Upper lobe of left lung (tissue), 6 donors: ENCODE data around the gene GOLGA3. TPM values are rescaled to one million over a fixed set of nuclear protein-coding genes. Genes with fewer than 3 reads are reported as not detected.
A peak's percentile ranks its signal among the peaks of the same experiment; 100 is the strongest.
"Not testable (repeated sequence)": the region's sequence is repeated elsewhere in the genome, so short reads cannot be mapped to it uniquely, and the experiment has no call there.

ENCODE experiments used
- ATAC-seq, 2 donors: fragments of 200-7000 bp; cut with Tn5 transposase; one replicate each; pipeline ENCODE4 v1.9.1; 2022; ENCODE audit warnings: mild to moderate bottlenecking in 2 of 2, moderate library complexity in 2 of 2; ENCODE audit not compliant: low FRiP score in 2 of 2
- DNase-seq, 2 donors: peaks; one replicate each; pipeline ENCODE4 v3.0.0-alpha.2; 2019 to 2020
- H3K27ac ChIP-seq, 4 donors: fragments of 200-600 bp; sonication (generic); one replicate each; pipeline ENCODE4 v1.5.1; 2016 to 2019
- H3K27me3 ChIP-seq, 4 donors: fragments of 200-600 bp; sonication (generic); one replicate each; pipeline ENCODE4 v1.5.1; 2017 to 2019
- H3K36me3 ChIP-seq, 4 donors: fragments of 200-600 bp; sonication (generic); one replicate each; pipeline ENCODE4 v1.5.1; 2016 to 2019
- H3K4me1 ChIP-seq, 4 donors: fragments of 200-600 bp; sonication (generic); one replicate each; pipeline ENCODE4 v1.5.1; 2018 to 2019
- H3K4me3 ChIP-seq, 4 donors: fragments of 200-600 bp; sonication (generic); one replicate each; pipeline ENCODE4 v1.5.1; 2017 to 2019; ENCODE audit warnings: mild to moderate bottlenecking in 2 of 4, moderate library complexity in 1 of 4
- H3K9me3 ChIP-seq, 4 donors: fragments of 200-600 bp; sonication (generic); one replicate each; pipeline ENCODE4 v1.5.1; 2018 to 2019
- EP300 ChIP-seq, 4 donors: sonication (generic); formaldehyde crosslinking; IDR thresholded peaks; one replicate each; pipeline ENCODE4 v1.5.1; 2017; ENCODE audit warnings: antibody characterized with exemption in 4 of 4, control low read depth in 2 of 4
- POLR2A ChIP-seq, 4 donors: fragments of 450-650 bp; IDR thresholded peaks; one replicate each; pipeline ENCODE4 v1.5.1; 2016 to 2017; ENCODE audit warnings: antibody characterized with exemption in 4 of 4, mild to moderate bottlenecking in 2 of 4
- POLR2AphosphoS5 ChIP-seq, 2 donors: sonication (generic); formaldehyde crosslinking; IDR thresholded peaks; one replicate each; pipeline ENCODE4 v1.5.1; 2017; ENCODE audit warnings: antibody characterized with exemption in 2 of 2
- WGBS, 2 donors: methylation state at CpG; one replicate each; pipeline ENCODE4 v1.1.5; 2017 to 2018; 5-methylcytosine and 5-hydroxymethylcytosine counted together
- total RNA-seq, 6 donors: library from RNA; depleted of rRNA in 4 of 6; stranded (reverse); fragments of >200 nt in 4 of 6; gene quantifications; one replicate each; pipeline versions ENCODE4 v1.1.0 to v1.2.1, GENCODE V29; 2016 to 2021
- TF ChIP-seq, protein P1 (sequence below), 6 experiments: fragments of 450-650 bp in 4 of 6; fragments of 200-600 bp in 2 of 6; sonication (generic) in 2 of 6; IDR thresholded peaks; one replicate each; pipeline ENCODE4 v1.5.1; 2016 to 2019; ENCODE audit warnings: antibody characterized with exemption in 6 of 6
- donor health status: DM: no; HTN: no; CAD: no; lungs with moderate emphysema.
- donor health status: DM: no; HTN: yes; CAD: no; lungs with severe emphysema.

The GOLGA3 gene
- total RNA-seq, 6 donors from 2014 or later, result 53.8 to 116 (median 77.9) TPM

DNA sequence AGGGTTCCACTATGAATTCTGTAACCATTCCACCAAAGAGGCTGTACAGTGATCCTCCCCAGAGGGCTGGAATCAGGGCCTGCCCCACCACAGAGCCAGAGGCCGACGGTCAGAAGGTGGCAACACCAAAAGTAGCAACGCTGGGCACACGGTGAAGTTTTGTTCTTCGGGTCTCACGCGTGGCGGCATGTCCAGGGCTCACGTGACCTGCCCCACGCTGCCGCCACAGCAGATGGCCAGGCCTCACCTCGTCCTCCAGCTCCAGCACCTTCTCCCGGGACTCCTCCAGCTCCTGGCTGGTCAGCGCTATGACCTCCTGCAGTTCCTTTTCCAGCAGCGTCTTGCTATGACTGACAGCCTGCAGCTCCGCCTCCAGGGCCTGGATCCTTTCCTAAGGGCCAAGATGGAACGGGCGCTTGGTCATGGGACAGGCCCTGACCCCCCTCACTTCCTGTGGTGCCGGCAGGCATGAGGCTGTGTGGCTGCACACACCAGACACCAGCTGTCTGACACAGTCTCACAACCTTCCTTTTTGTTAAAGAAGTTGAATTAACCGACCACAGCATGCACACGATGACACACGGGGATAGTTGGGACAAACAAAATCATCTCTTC, 44.6 kb downstream of the GOLGA3 start:
- H3K36me3 ChIP-seq, result peaks cover 30 to 97% (median 79%) of the 10 kb centered on the region in 4 donors
- peak in 1 of 2 donors; percentile 30 for ATAC-seq

DNA sequence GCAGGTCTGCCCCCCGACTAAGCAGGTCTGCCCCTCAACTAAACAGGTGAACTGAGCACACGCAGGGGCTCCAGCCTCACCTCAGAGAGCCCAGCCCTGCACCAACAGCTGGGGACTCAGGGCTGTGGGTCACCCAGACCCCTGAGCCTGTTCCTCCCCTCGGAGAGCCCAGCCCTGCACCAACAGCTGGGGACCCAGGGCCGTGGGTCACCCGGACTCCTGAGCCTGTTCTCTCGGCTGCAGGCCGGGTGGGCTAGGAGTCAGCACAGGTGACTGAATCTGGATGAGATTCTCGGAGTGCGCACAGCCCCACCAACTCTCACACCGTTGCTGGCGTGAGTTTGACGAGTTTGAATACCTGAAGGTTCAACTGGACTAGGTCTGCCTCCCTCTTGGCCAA, 46.7 kb downstream of the GOLGA3 start:
- Histone ChIP-seq H3K36me3 (peaks cover 36 to 100% (median 82%) of the 10 kb centered on the region in 4 donors), H3K27ac (no peak overlapping the region), H3K4me3 (no peak overlapping the region), H3K27me3 (no peaks in the 10 kb centered on the region), H3K4me1 (no peaks in the 10 kb centered on the region), H3K9me3 (no peaks in the 10 kb centered on the region)
- 93 to 100% methylated on average over 1 to 12 of the region's 12 CpGs for WGBS, 2 donors
- DNase-seq (no peak), ATAC-seq (no peak)
- TF ChIP-seq, protein P1, sequence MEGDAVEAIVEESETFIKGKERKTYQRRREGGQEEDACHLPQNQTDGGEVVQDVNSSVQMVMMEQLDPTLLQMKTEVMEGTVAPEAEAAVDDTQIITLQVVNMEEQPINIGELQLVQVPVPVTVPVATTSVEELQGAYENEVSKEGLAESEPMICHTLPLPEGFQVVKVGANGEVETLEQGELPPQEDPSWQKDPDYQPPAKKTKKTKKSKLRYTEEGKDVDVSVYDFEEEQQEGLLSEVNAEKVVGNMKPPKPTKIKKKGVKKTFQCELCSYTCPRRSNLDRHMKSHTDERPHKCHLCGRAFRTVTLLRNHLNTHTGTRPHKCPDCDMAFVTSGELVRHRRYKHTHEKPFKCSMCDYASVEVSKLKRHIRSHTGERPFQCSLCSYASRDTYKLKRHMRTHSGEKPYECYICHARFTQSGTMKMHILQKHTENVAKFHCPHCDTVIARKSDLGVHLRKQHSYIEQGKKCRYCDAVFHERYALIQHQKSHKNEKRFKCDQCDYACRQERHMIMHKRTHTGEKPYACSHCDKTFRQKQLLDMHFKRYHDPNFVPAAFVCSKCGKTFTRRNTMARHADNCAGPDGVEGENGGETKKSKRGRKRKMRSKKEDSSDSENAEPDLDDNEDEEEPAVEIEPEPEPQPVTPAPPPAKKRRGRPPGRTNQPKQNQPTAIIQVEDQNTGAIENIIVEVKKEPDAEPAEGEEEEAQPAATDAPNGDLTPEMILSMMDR (IDR thresholded peaks at IDR 0.05), result no peak
- TF ChIP-seq POLR2A (IDR thresholded peaks at IDR 0.05) (no peak), EP300 (IDR thresholded peaks at IDR 0.05) (no peak)

More for the DNA sequence above, 44.6 kb downstream of the GOLGA3 start:
- Histone ChIP-seq H3K27me3 (no peaks in the 10 kb centered on the region), H3K4me3 (no peak overlapping the region), H3K4me1 (no peaks in the 10 kb centered on the region), H3K27ac (peak overlapping the region in 1 of 4 donors; percentile 22), H3K9me3 (no peaks in the 10 kb centered on the region)
- 82 to 94% methylated on average over 13 to 21 of the region's 22 CpGs for WGBS, 2 donors
- TF ChIP-seq POLR2A (IDR thresholded peaks at IDR 0.05), result peak in 1 of 4 donors; percentile 13
- no peak for TF ChIP-seq EP300 (IDR thresholded peaks at IDR 0.05)
- peak in 1 of 2 donors; percentile 60 for DNase-seq

DNA sequence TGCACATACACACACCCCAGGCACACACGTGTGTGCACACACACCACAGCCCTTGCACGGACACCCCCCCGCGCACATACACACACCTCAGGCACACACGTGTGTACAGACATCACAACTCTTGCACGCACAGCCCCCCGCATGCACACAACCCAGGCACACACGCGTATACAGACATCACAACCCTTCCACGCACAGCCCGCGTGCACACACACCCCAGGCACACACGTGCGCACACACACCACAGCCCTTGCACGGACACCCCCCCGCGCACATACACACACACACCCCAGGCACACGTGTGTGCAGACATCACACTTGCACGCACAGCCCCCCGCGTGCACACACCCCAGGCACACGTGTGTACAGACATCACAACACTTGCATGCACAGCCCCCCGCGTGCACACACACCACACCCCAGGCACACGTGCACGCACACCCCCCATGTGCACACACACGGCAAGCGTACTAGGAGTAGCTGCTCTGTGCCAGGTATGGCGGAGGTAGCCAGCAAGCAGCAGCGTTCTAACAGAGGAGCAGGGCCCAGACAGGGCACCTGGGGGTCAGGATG, 48.8 kb downstream of the GOLGA3 start:
- no peak for ATAC-seq
- WGBS, 2 donors, result 95 to 96% methylated on average over 25 to 30 of the region's 30 CpGs

DNA sequence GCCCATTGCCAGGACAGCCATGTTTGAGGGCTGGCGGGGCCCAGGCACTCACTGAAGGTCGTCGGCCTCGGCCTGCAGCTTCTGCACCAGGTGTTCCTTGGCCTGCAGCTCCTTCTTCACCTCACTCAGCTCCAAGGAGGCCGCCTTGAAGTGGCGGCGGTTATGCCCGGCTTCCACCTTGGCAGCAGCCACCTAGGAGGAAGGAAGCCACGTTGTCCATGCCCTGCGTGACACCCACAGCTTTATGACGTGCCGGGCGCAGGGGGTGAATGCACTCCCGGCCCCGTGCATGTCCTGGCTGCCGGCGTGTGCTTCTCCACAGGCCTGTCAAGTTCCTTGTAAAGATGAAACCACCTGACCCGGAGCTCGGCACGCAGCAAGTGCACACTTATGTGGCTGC, 51.1 kb downstream of the GOLGA3 start:
- Histone ChIP-seq H3K4me3 (no peak overlapping the region), H3K27ac (no peak overlapping the region), H3K9me3 (no peaks in the 10 kb centered on the region), H3K27me3 (no peaks in the 10 kb centered on the region), H3K4me1 (no peaks in the 10 kb centered on the region), H3K36me3 (peaks cover 43 to 100% (median 82%) of the 10 kb centered on the region in 4 donors)
- no peak for TF ChIP-seq EP300 (IDR thresholded peaks at IDR 0.05)
- TF ChIP-seq POLR2A (IDR thresholded peaks at IDR 0.05), result no peak
- no peak for TF ChIP-seq POLR2AphosphoS5 (IDR thresholded peaks at IDR 0.05)
- TF ChIP-seq, protein P1 (IDR thresholded peaks at IDR 0.05), result no peak
- ATAC-seq (no peak), DNase-seq (peak in 1 of 2 donors; percentile 62)
- 92 to 95% methylated on average over 15 to 20 of the region's 20 CpGs for WGBS, 2 donors

More for the DNA sequence above, 48.8 kb downstream of the GOLGA3 start:
- Histone ChIP-seq H3K4me1 (no peaks in the 10 kb centered on the region), H3K27me3 (no peaks in the 10 kb centered on the region), H3K4me3 (no peak overlapping the region), H3K36me3 (peaks cover 36 to 100% (median 83%) of the 10 kb centered on the region in 4 donors), H3K27ac (no peak overlapping the region), H3K9me3 (no peaks in the 10 kb centered on the region)
- TF ChIP-seq EP300 (IDR thresholded peaks at IDR 0.05) (no peak), POLR2AphosphoS5 (IDR thresholded peaks at IDR 0.05) (no peak), POLR2A (IDR thresholded peaks at IDR 0.05) (no peak)
- TF ChIP-seq, protein P1 (IDR thresholded peaks at IDR 0.05), result no peak
- peak in 1 of 2 donors; percentile 57 for DNase-seq

DNA sequence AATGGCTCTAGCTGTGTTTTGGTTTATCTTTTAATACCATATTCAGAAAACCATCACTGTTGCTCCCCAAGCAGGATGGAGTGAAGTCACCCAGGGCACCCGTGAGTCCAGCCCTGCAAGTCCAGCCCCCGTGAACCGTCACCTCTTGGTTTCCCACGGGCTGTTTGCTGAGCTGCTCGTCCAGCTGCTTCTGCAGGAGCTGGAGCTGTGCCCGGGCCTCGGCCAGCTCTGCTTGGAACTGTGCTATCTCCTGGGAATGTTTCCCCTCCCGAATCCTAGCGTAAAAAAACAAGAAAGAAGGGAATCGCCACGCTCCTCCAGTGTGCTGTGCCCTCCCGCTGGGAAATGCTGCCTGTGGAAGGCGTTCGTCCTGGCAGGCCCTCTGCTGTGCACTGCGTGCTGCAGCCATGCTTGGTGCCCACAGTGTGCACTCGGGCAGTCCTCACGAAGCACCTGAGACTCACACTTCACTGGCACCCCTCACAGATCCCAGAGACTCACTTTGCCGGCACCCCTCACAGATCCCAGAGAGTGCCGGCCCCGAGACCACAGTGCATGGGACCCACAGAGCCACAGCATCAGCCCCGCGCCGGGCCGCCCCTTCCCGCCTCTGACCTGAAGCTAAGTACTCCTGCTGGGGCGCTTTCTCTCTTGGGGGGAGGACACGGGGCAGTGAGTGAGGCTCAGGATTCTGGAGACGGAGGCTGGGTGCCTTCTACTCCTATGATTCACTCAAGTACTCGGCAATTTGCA, 51.7 kb downstream of the GOLGA3 start:
- ATAC-seq (peak in 1 of 2 donors; percentile 17), DNase-seq (peak in 1 of 2 donors; percentile 86)
- TF ChIP-seq EP300 (IDR thresholded peaks at IDR 0.05) (no peak), POLR2A (IDR thresholded peaks at IDR 0.05) (no peak), POLR2AphosphoS5 (IDR thresholded peaks at IDR 0.05) (no peak)
- TF ChIP-seq, protein P1 (IDR thresholded peaks at IDR 0.05), result no peak
- Histone ChIP-seq H3K9me3 (no peaks in the 10 kb centered on the region), H3K36me3 (peaks cover 41 to 100% (median 79%) of the 10 kb centered on the region in 4 donors), H3K27ac (peak overlapping the region in 1 of 4 donors; percentile 21), H3K27me3 (no peaks in the 10 kb centered on the region), H3K4me1 (no peaks in the 10 kb centered on the region), H3K4me3 (no peak overlapping the region)
- 68 to 87% methylated on average over 15 to 29 of the region's 29 CpGs for WGBS, 2 donors

DNA sequence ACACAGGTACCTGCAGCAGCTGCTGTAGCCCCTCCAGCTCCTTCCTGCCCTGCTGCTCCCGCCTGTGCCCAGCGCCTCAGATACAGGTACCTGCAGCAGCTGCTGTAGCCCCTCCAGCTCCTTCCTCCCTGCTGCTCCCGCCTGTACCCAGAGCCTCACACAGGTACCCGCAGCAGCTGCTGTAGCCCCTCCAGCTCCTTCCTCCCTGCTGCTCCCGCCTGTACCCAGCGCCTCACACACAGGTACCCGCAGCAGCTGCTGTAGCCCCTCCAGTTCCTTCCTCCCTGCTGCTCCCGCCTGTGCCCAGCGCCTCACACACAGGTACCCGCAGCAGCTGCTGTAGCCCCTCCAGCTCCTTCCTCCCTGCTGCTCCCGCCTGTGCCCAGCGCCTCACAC, 52.4 kb downstream of the GOLGA3 start:
- H3K9me3 ChIP-seq, H3K4me1 ChIP-seq, DNase-seq, H3K4me3 ChIP-seq, H3K27ac ChIP-seq, ATAC-seq, H3K27me3 ChIP-seq: not testable (repeated sequence)
- WGBS, 2 donors, result 75 to 87% methylated on average over 10 to 12 of the region's 12 CpGs
- H3K36me3 ChIP-seq, result peaks cover 37 to 100% (median 77%) of the 10 kb centered on the region in 4 donors
